ENCODE data around the gene TNFAIP3.
A peak's percentile ranks its signal among the peaks of the same experiment; 100 is the strongest.

Gene TNFAIP3

DNA sequence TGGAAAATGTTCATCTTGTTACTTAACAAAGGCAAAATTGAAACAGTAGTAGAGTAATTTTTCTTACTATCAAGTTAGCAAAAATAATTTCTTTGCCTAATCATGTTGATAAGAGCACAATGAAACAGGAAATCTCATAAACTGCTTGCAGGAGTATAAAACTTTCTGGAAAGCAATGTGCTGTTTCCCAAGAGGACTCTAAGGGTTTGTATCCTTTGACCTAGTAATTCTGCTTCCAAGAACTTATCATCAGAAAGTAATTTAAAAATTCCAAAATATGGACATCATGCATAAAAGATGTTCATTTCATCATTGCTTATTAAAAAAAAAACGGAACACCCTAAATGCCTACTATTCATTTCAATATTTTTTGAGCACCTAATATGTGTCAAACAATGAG is 46.1 kb upstream of the TNFAIP3 start:
- Histone ChIP-seq H2AFZ (ENCODE audit: low read depth, low read length) (no peak overlapping the region), H3K36me3 (replicated peaks; ENCODE audit: low read depth, low read length) (no peaks in the 10 kb centered on the region), H3K4me3 (ENCODE audit: low read length) (no peak overlapping the region), H3K4me2 (ENCODE audit: low read length) (no peak overlapping the region), H3K27ac (ENCODE audit: low read length) (no peak overlapping the region), H3K9ac (ENCODE audit: low read length) (no peak overlapping the region), H4K20me1 (ENCODE audit: insufficient read depth, low read length) (no peaks in the 10 kb centered on the region), H3K79me2 (ENCODE audit: low read length) (no peaks in the 10 kb centered on the region), H3K27me3 (ENCODE audit: low read depth, low read length) (no peaks in the 10 kb centered on the region), H3K4me1 (ENCODE audit: low read length) (peaks cover 26% of the 10 kb centered on the region), H3K9me3 (ENCODE audit: insufficient read depth, low read length) (no peaks in the 10 kb centered on the region)
- TF ChIP-seq, protein P1, sequence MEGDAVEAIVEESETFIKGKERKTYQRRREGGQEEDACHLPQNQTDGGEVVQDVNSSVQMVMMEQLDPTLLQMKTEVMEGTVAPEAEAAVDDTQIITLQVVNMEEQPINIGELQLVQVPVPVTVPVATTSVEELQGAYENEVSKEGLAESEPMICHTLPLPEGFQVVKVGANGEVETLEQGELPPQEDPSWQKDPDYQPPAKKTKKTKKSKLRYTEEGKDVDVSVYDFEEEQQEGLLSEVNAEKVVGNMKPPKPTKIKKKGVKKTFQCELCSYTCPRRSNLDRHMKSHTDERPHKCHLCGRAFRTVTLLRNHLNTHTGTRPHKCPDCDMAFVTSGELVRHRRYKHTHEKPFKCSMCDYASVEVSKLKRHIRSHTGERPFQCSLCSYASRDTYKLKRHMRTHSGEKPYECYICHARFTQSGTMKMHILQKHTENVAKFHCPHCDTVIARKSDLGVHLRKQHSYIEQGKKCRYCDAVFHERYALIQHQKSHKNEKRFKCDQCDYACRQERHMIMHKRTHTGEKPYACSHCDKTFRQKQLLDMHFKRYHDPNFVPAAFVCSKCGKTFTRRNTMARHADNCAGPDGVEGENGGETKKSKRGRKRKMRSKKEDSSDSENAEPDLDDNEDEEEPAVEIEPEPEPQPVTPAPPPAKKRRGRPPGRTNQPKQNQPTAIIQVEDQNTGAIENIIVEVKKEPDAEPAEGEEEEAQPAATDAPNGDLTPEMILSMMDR (IDR thresholded peaks at IDR 0.05; ENCODE audit: low read depth, low read length), result no peak
- no peak for TF ChIP-seq EZH2phosphoT487 (IDR thresholded peaks at IDR 0.05; ENCODE audit: low read depth)

DNA sequence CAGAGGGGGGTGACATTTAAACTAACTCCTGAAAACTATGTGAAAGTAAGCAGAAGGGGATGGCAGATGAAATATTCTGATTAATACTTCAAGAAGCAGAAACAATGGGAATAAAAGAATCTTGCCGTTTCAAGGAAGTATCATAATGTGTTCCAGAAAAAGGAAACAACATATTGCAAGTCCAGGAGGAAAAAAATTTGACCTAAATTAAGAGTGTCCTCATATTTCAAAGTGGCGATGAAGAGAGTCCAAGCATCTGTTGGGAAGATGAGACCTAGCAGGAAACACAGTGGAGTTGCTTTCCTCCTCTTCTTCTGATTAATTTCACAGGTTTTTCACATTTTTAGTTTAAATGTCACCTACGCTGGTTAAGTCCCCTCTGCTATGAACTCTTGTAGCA is 45.6 kb upstream of the TNFAIP3 start:
- Histone ChIP-seq H3K9ac (ENCODE audit: low read length) (no peak overlapping the region), H3K79me2 (ENCODE audit: low read length) (no peaks in the 10 kb centered on the region), H4K20me1 (ENCODE audit: insufficient read depth, low read length) (no peaks in the 10 kb centered on the region), H3K27me3 (ENCODE audit: low read depth, low read length) (no peaks in the 10 kb centered on the region), H3K4me2 (ENCODE audit: low read length) (no peak overlapping the region), H2AFZ (ENCODE audit: low read depth, low read length) (no peak overlapping the region), H3K36me3 (replicated peaks; ENCODE audit: low read depth, low read length) (no peaks in the 10 kb centered on the region), H3K9me3 (ENCODE audit: insufficient read depth, low read length) (no peaks in the 10 kb centered on the region), H3K4me3 (ENCODE audit: low read length) (no peak overlapping the region), H3K4me1 (ENCODE audit: low read length) (peaks cover 21% of the 10 kb centered on the region), H3K27ac (ENCODE audit: low read length) (no peak overlapping the region)
- no peak for TF ChIP-seq EZH2phosphoT487 (IDR thresholded peaks at IDR 0.05; ENCODE audit: low read depth)
- TF ChIP-seq, protein P1 (IDR thresholded peaks at IDR 0.05; ENCODE audit: low read depth, low read length), result no peak

DNA sequence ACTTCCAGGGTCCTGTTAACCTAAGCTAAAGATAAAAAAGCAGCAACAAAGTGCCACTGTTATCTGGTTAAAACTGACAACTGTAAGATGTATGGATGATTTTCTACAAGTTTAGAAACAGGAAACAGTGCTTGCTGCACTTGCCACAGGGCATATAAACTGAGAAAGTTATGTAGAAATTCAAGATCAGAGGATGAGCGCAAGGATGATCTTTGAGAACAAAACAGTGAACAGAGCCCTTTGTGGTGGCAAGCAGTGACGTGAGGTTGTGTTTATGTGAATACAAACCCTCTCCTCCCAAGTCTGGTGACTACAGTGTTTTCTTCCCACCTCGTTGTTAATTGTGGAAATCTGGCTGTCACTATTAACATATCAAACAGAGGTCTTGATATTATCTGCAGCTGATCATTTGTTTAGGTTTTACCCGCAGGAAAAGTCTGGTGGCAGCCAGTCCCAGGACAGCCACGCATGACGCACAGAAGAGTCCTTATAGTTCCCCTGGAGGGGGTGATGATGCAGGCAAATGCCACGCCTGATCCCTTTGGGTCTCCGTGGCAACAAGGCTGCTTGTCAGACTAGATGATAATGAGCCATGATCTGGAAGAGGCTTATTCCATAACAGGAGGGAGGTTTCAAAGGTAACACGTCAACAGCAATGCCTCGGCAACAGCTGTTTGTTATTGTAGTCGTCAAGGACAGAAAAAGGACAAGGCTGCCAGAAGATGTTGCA is 43.1 kb upstream of the TNFAIP3 start:
- Histone ChIP-seq H3K9me3 (ENCODE audit: insufficient read depth, low read length) (no peaks in the 10 kb centered on the region), H3K27ac (ENCODE audit: low read length) (no peak overlapping the region), H2AFZ (ENCODE audit: low read depth, low read length) (peak overlapping the region; percentile 85), H3K9ac (ENCODE audit: low read length) (no peak overlapping the region), H4K20me1 (ENCODE audit: insufficient read depth, low read length) (no peaks in the 10 kb centered on the region), H3K4me2 (ENCODE audit: low read length) (no peak overlapping the region), H3K27me3 (ENCODE audit: low read depth, low read length) (no peaks in the 10 kb centered on the region), H3K4me3 (ENCODE audit: low read length) (no peak overlapping the region), H3K36me3 (replicated peaks; ENCODE audit: low read depth, low read length) (no peaks in the 10 kb centered on the region), H3K79me2 (ENCODE audit: low read length) (no peaks in the 10 kb centered on the region), H3K4me1 (ENCODE audit: low read length) (peaks cover 37% of the 10 kb centered on the region)
- no peak for TF ChIP-seq EZH2phosphoT487 (IDR thresholded peaks at IDR 0.05; ENCODE audit: low read depth)
- TF ChIP-seq, protein P1 (IDR thresholded peaks at IDR 0.05; ENCODE audit: low read depth, low read length), result no peak

DNA sequence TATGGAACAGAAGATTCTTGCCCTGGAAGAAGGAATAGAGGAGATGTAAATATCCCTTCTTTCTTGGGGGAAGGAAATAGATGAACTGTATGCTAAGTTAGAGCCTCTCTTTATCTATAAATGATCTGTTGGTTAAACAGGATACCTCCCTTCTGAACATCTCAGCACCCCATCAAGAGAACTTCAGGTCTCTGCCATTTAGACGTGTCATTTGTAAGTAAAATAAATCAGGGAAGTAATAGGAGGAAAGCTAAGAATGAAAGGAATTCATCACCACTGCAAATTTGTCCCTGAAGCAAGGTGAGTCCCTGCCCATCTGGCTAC is 42.5 kb upstream of the TNFAIP3 start:
- no peaks in the 10 kb centered on the region for H4K20me1 ChIP-seq (ENCODE audit: insufficient read depth, low read length)
- H3K4me3 ChIP-seq (ENCODE audit: low read length), result no peak overlapping the region
- no peaks in the 10 kb centered on the region for H3K27me3 ChIP-seq (ENCODE audit: low read depth, low read length)
- H3K9ac ChIP-seq (ENCODE audit: low read length), result no peak overlapping the region
- H3K79me2 ChIP-seq (ENCODE audit: low read length), result no peaks in the 10 kb centered on the region
- H3K4me2 ChIP-seq (ENCODE audit: low read length), result no peak overlapping the region
- TF ChIP-seq, protein P1 (IDR thresholded peaks at IDR 0.05; ENCODE audit: low read depth, low read length), result no peak
- no peak for TF ChIP-seq EZH2phosphoT487 (IDR thresholded peaks at IDR 0.05; ENCODE audit: low read depth)
- H3K36me3 ChIP-seq (replicated peaks; ENCODE audit: low read depth, low read length), result no peaks in the 10 kb centered on the region
- no peak overlapping the region for H2AFZ ChIP-seq (ENCODE audit: low read depth, low read length)
- H3K9me3 ChIP-seq (ENCODE audit: insufficient read depth, low read length), result no peaks in the 10 kb centered on the region
- peaks cover 40% of the 10 kb centered on the region for H3K4me1 ChIP-seq (ENCODE audit: low read length)
- H3K27ac ChIP-seq (ENCODE audit: low read length), result no peak overlapping the region
